Bronchial epithelial cell (primary cell): ENCODE data around the gene TRABD2A. TPM values are rescaled to one million over a fixed set of nuclear protein-coding genes. Genes with fewer than 3 reads are reported as not detected.
"Not testable (repeated sequence)": the region's sequence is repeated elsewhere in the genome, so short reads cannot be mapped to it uniquely, and the experiment has no call there.

ENCODE experiments used
- DNase-seq: peaks from one replicate; pipeline ENCODE4 v3.0.0-alpha.2; 2010; ENCODE audit warnings: low read depth
- FAIRE-seq: peaks from 2 replicates; lab custom pipeline; 2011; peaks lifted over from hg19 to GRCh38; lab: Jason Lieb, UNC
- H3K27me3 ChIP-seq: 2 replicates; pipeline ENCODE4 v1.5.1; 2011; ENCODE audit warnings: low read length; ENCODE audit not compliant: control insufficient read depth, insufficient read depth
- H3K36me3 ChIP-seq: 2 replicates; pipeline ENCODE4 v1.5.1; 2011; ENCODE audit warnings: low read length; ENCODE audit not compliant: control insufficient read depth, insufficient read depth
- H3K4me3 ChIP-seq: 2 replicates; pipeline ENCODE4 v1.5.1; 2011; ENCODE audit warnings: mild to moderate bottlenecking, low read depth, low read length, control low read depth
- CTCF ChIP-seq: IDR thresholded peaks from 2 replicates; pipeline ENCODE4 v1.5.1; 2011; ENCODE audit warnings: mild to moderate bottlenecking, moderate library complexity, low read length, control low read depth, inconsistent platforms; ENCODE audit not compliant: insufficient read depth, severe bottlenecking
- total RNA-seq: library from RNA; depleted of rRNA; stranded (reverse); fragments of >200 nt; gene quantifications from 2 replicates; pipeline ENCODE4 v1.2.1, GENCODE V29; 2014

TRABD2A gene
- total RNA-seq, 1 donor from 2014 or later, result 1.3 TPM

DNA sequence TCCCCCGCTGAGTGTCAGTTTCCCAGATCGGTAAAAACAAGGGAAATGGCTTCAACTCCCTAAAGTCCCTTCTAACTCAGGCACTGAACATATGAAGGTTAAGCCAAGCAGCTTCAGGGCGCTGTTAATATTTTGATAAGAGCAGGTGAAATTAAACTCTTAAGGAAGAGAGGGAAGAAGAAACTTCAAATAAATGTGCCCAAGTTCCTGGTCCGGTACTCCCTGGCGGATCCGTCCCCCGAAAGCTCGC, 564 bp downstream of the TRABD2A start:
- no peak for FAIRE-seq
- H3K27me3 ChIP-seq, result peaks cover 15% of the 10 kb centered on the region
- DNase-seq, result no peak
- H3K36me3 ChIP-seq, result no peaks in the 10 kb centered on the region
- no peak for TF ChIP-seq CTCF
- peak overlapping the region; percentile 38 for H3K4me3 ChIP-seq

- H3K4me3 ChIP-seq, result no peak overlapping the region
- FAIRE-seq (no peak), DNase-seq (no peak)
- peaks cover 15% of the 10 kb centered on the region for H3K27me3 ChIP-seq
- no peak for TF ChIP-seq CTCF
- no peaks in the 10 kb centered on the region for H3K36me3 ChIP-seq
Measured at GRCh38 chr2:84879584-84880394, 1.1 kb downstream of the TRABD2A start.

GRCh38 chr2:84878896-84879583, 1.8 kb downstream of the TRABD2A start:
- FAIRE-seq, result no peak
- Histone ChIP-seq H3K27me3 (peaks cover 15% of the 10 kb centered on the region), H3K4me3 (no peak overlapping the region), H3K36me3 (no peaks in the 10 kb centered on the region)
- no peak for DNase-seq
- no peak for TF ChIP-seq CTCF

- DNase-seq (no peak), FAIRE-seq (no peak)
- H3K27me3 ChIP-seq, result peaks cover 15% of the 10 kb centered on the region
Measured at GRCh38 chr2:84878459-84878858, 2.4 kb downstream of the TRABD2A start.

GRCh38 chr2:84876369-84876768, 4.5 kb downstream of the TRABD2A start:
- peaks cover 15% of the 10 kb centered on the region for H3K27me3 ChIP-seq
- FAIRE-seq (no peak), DNase-seq (no peak)
- no peaks in the 10 kb centered on the region for H3K36me3 ChIP-seq
- no peak overlapping the region for H3K4me3 ChIP-seq
- TF ChIP-seq CTCF, result no peak

More at GRCh38 chr2:84878459-84878858, 2.4 kb downstream of the TRABD2A start:
- H3K36me3 ChIP-seq, result no peaks in the 10 kb centered on the region
- TF ChIP-seq CTCF, result no peak
- no peak overlapping the region for H3K4me3 ChIP-seq

DNA sequence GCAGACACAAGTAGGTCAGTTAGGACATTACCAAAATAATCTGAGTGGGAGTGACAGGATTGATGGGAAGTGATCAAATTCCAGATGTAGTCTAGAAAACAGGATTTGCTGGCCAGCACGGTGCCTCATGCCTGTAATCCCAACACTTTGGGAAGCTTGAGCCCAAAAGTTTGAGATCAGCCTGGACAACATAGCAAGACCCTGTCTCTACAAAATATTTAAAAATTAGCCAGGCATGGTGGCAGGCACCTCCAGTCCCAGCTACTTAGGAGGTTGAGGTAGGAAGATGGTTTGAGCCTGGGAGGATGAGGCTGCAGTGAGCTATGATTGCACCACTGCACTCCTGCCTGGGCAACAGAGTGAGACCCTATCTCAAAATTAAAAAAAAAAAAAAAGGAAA, 5.3 kb downstream of the TRABD2A start:
- peaks cover 14% of the 10 kb centered on the region for H3K27me3 ChIP-seq
- not testable (repeated sequence) for H3K36me3 ChIP-seq, H3K4me3 ChIP-seq, DNase-seq, FAIRE-seq
